ENCODE measurements around the gene FOXP1.

GRCh38 chr3:71285086-71285485 lies 298.4 kb downstream of the FOXP1 start:
- TF ChIP-seq POLR2A (IDR thresholded peaks at IDR 0.05; ENCODE audit: control extremely low read depth in 1 of 2, low read depth in 2 of 2, low read length in 2 of 2) (no peak), CTCF (IDR thresholded peaks at IDR 0.05; ENCODE audit: control extremely low read depth in 1 of 3, insufficient read depth in 1 of 3, low read depth in 1 of 3, low read length in 3 of 3) (no peak), CHD2 (IDR thresholded peaks at IDR 0.05; ENCODE audit: low read length) (no peak), KDM5A (IDR thresholded peaks at IDR 0.05; ENCODE audit: low read length) (no peak), RFX5 (IDR thresholded peaks at IDR 0.05; ENCODE audit: borderline replicate concordance, low read depth, low read length) (no peak), SP1 (IDR thresholded peaks at IDR 0.05; ENCODE audit: low read depth, low read length) (no peak), TBP (IDR thresholded peaks at IDR 0.05; ENCODE audit: low read depth, low read length) (no peak), CEBPB (IDR thresholded peaks at IDR 0.05; ENCODE audit: low read depth, low read length) (no peak), E2F6 (IDR thresholded peaks at IDR 0.05) (no peak), SAP30 (IDR thresholded peaks at IDR 0.05; ENCODE audit: insufficient read depth, insufficient replicate concordance, low read length) (no peak), MAX (IDR thresholded peaks at IDR 0.05) (no peak), SIN3A (conservative IDR thresholded peaks at IDR 0.05 in 1 of 2, IDR thresholded peaks at IDR 0.05 in 1 of 2; ENCODE audit: low read depth in 1 of 2, low read length in 2 of 2) (no peak)

Data from H1 (cell line).